HUES6 (cell line): ENCODE measurements around the gene ACVR2B.

Experiments
- H3K27ac ChIP-seq: 2 replicates; pipeline ENCODE4 v1.7.0; 2013; ENCODE audit warnings: low read depth, mild to moderate bottlenecking, low read length, inconsistent platforms
- H3K27me3 ChIP-seq: 2 replicates; pipeline ENCODE4 v1.6.1; 2013; ENCODE audit warnings: low read length; ENCODE audit not compliant: control insufficient read depth, insufficient read depth
- H3K36me3 ChIP-seq: 2 replicates; pipeline ENCODE4 v1.6.1; 2013; ENCODE audit warnings: low read length; ENCODE audit not compliant: control insufficient read depth, insufficient read depth
- H3K4me1 ChIP-seq: 2 replicates; pipeline ENCODE4 v1.6.1; 2013; ENCODE audit warnings: low read length; ENCODE audit not compliant: control insufficient read depth, insufficient read depth
- H3K4me3 ChIP-seq: 2 replicates; pipeline ENCODE4 v1.5.1; 2013; ENCODE audit warnings: low read depth, low read length
- H3K9ac ChIP-seq: one replicate; pipeline ENCODE4 v1.6.1; 2013; ENCODE audit warnings: mild to moderate bottlenecking, low read length
- H3K9me3 ChIP-seq: 2 replicates; pipeline ENCODE4 v1.6.1; 2013; ENCODE audit warnings: low read depth, low read length; ENCODE audit not compliant: control insufficient read depth, insufficient read depth

ACVR2B gene

DNA sequence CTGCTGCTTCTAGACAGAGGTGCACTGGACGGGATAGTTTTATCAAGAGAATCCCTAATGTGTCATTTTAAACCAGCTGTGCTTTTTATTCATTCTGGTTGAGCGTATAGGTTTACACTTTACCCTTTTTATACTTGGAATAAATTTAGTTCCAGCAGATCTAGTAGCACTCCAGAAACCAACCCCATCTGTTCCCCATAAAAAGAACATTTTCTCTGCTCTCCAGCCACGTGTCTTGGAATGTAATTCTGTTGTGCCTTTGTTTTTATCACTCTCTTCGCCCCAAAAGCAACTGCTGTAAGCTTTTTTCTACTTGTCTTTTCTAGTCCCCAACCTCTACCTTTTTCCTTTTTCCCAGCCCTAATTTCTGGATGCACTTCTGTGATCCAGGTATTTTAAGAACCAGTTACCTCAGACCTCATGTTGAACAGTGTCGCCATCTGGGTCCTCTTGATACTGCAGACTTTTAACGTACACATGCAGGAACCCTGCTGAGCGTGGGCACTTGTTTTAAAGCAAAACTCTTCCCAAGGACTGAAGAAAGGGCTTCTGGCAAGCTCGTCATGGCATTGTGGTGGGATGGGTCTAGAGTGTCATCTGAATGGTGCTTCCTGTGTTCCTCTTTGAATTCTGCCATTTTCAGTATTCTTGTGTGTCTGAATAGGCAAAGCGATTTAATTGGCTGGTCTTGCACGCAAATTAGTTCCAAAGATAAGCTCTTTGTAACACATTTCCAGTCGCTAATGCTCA, 36.8 kb downstream of the ACVR2B start:
- Histone ChIP-seq H3K27ac (no peak overlapping the region), H3K9ac (no peak overlapping the region), H3K36me3 (peaks cover 6% of the 10 kb centered on the region; the same call in 1 of the 2 replicates), H3K9me3 (no peaks in the 10 kb centered on the region), H3K27me3 (no peaks in the 10 kb centered on the region), H3K4me3 (no peak overlapping the region), H3K4me1 (no peaks in the 10 kb centered on the region)

DNA sequence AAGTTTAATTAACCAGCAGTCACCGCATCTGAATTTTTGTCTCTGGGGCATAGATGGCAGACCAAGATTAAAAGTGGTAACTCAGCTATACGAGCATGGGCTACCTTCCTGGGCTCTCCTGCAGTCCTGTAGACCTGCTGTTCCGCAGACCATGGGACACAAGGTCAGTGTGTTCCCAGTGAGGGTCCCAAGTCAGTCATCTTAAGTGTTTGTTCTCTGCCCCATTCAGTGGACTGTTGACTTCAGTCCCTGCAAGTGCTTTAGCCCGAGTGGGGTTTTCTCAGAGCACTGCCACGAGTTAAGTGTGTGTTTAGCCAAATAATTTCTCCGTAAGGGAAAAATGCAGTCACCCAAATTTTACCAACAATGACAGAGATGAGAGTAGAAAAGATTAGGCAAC, 37.5 kb downstream of the ACVR2B start:
- Histone ChIP-seq H3K9me3 (no peaks in the 10 kb centered on the region), H3K9ac (no peak overlapping the region), H3K36me3 (peaks cover 6% of the 10 kb centered on the region; the same call in 1 of the 2 replicates), H3K4me1 (no peaks in the 10 kb centered on the region), H3K27ac (no peak overlapping the region), H3K27me3 (no peaks in the 10 kb centered on the region), H3K4me3 (no peak overlapping the region)

DNA sequence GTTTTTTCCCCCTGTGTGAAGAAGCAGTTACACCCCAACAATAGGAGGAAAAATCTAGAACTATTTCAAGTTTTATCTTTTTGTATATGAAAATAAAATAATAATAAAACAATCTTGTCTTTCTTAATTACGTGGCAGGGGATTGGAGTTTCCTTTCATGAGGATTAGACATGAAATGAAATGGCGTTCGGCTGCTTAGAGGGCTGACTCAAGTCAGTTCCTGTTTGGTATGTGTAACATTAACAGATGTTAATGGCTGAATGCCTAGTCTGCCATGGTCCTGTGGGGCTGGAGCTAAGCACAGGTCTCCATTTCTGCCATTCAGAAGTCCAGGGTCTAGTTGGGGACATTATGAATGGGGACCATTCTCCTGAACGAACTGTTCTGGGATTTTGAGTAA, 39.3 kb downstream of the ACVR2B start:
- Histone ChIP-seq H3K36me3 (no peaks in the 10 kb centered on the region; the same call in 1 of the 2 replicates), H3K9me3 (no peaks in the 10 kb centered on the region), H3K27ac (no peak overlapping the region), H3K27me3 (no peaks in the 10 kb centered on the region), H3K4me1 (peaks cover 3% of the 10 kb centered on the region; the same call in 1 of the 2 replicates), H3K9ac (no peak overlapping the region), H3K4me3 (no peak overlapping the region)

DNA sequence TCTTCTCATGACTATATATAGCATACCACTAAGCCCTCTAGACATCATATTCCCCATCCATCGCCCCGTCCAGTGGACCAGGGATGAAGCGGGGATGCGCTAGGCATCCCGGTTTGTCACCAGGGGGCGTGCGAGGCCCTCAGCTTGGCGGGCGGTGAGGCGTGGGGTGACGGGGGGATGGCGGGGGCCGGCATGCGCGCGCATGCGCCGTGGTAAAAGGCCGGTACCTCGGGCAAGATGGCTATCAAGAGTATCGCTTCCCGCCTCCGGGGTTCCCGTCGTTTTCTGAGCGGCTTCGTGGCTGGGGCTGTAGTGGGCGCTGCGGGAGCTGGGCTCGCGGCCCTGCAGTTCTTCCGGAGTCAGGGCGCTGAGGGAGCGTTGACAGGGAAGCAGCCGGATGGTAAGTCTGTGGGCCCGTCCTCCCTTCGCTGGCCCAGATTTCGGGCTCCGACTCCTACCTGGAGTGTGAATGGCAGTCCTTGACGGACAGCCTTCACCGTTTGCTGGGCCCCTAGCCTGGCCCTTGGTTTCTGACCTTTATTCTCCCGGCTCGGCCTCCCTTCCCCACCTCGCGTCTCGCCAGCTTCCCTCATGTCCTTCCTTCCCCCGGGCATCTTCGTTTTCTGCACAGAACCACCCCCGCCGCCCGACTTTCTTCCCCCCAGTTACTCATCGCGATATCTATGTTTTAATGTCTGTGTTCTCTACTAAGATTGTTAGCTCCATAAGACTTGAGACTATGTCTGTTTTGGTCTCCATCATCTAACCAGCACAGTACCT, 42.6 kb downstream of the ACVR2B start, which contains the start of gene EXOG:
Gene EXOG (plus strand): TSS at position 210 of the 780 bp plus-strand sequence. CDS start 28 bp downstream, at position 238.
- no peaks in the 10 kb centered on the region for H3K9me3 ChIP-seq
- H3K27ac ChIP-seq = no peak within 1 kb of the TSS; the same call in 1 of the 2 replicates
- peaks cover 11% of the 10 kb centered on the region for H3K36me3 ChIP-seq
- H3K27me3 ChIP-seq = no peaks in the 10 kb centered on the region
- H3K4me1 ChIP-seq = peaks cover 3% of the 10 kb centered on the region; the same call in 1 of the 2 replicates
- peak within 1 kb of the TSS; percentile 78 for H3K9ac ChIP-seq
- H3K4me3 ChIP-seq = peak within 1 kb of the TSS; percentile 85

DNA sequence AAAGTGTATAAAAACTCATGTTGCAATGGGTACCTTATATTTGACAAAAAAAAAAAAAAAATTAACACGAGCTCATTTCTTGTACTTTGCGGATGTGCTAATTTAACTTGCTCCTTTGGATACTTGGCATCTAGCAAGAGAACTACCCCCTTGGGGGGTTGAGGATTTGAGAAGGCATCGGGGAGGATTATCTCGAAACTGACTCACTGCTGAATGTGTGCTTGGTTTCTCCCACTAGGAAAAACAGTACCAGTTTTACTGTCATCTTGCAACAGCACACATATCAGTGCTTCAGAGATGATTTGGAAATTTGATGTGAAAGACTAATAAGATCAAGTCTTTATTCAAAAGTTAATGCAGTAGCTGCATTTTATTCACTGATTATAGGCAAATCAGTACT, 43.3 kb downstream of the ACVR2B start:
- H3K9ac ChIP-seq = peak overlapping the region; percentile 78
- no peaks in the 10 kb centered on the region for H3K27me3 ChIP-seq
- peaks cover 3% of the 10 kb centered on the region; the same call in 1 of the 2 replicates for H3K4me1 ChIP-seq
- no peak overlapping the region for H3K27ac ChIP-seq
- H3K4me3 ChIP-seq = peak overlapping the region; percentile 85
- H3K9me3 ChIP-seq = no peaks in the 10 kb centered on the region
- H3K36me3 ChIP-seq = peaks cover 14% of the 10 kb centered on the region

DNA sequence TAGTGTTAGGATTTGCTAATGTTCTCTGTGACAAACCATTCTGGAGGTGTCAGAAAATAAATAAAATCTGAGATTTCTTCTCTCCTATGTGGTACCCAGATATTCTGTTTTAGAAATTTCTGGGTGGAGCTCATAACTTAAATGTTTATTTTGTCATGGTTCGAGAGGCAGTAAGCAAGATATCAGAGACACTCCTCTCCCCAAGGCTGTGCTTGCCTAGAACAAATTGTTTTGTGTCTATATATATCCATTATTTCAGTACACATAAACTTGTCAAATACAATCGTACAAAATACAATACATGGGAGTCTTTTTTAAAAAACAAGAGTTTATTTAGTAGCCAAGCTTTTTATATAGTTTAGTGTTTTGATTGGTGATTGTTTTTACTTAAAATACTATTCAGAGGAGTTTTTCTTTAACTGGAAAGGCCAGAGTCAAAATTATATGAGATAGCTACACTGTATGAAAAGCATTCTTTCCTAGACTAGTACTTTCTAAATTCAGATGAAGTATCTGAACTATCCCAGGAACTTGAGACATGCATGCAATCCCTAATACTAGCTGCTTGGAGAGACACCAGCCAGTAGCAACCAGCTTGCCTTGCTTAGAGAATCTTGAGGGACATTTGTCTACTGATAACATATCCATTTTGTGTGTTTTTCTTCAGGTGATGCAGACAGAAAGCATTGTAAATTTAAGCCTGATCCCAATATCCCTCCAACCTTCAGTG, 47.2 kb downstream of the ACVR2B start:
- H3K4me1 ChIP-seq = peaks cover 3% of the 10 kb centered on the region; the same call in 1 of the 2 replicates
- no peaks in the 10 kb centered on the region for H3K9me3 ChIP-seq
- H3K27ac ChIP-seq = no peak overlapping the region
- H3K9ac ChIP-seq = no peak overlapping the region
- no peak overlapping the region for H3K4me3 ChIP-seq
- no peaks in the 10 kb centered on the region for H3K27me3 ChIP-seq
- peaks cover 38% of the 10 kb centered on the region for H3K36me3 ChIP-seq

DNA sequence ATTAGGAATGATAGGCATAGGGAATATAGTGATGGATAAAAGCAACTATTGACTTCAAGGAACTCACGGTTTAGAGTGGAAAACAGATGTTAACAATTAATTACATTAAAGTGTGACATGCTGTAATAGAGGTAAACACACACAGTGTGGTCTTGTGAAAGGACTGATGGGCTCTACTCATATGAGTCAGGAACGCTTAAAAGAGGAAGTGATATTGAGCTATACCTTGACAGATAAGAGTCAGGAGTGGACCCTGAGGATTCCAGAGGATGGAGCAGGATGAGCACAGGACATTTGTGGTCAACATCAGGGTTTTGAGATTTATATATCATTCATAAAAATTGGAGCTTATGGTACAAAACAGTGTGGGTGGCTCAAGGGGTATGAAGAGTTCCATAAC, 53.4 kb downstream of the ACVR2B start:
- peaks cover 58% of the 10 kb centered on the region for H3K36me3 ChIP-seq
- H3K4me1 ChIP-seq = no peaks in the 10 kb centered on the region
- no peaks in the 10 kb centered on the region for H3K9me3 ChIP-seq
- H3K27me3 ChIP-seq = no peaks in the 10 kb centered on the region
- no peak overlapping the region for H3K9ac ChIP-seq
- H3K27ac ChIP-seq = no peak overlapping the region
- H3K4me3 ChIP-seq = no peak overlapping the region

DNA sequence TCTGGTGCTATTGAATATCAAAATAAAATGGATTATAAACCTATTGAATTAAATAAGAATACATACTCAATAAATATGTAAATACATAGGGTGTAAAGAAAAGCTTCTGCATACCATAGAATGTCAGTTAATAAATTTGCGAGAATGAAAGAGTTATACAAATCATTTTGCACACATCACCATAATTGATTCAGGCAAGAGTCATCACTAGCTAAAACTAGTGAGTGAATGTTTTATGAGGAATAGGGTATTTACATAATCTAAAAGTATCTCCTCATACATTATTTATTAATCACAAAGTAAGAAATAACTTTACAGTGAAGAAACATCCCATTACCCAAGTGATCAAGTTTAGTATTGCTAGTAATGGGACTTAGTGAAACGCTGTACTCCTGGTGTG, 56.0 kb downstream of the ACVR2B start:
- peaks cover 47% of the 10 kb centered on the region for H3K36me3 ChIP-seq
- H3K9ac ChIP-seq = no peak overlapping the region
- no peaks in the 10 kb centered on the region for H3K27me3 ChIP-seq
- H3K27ac ChIP-seq = no peak overlapping the region
- H3K4me3 ChIP-seq = no peak overlapping the region
- no peaks in the 10 kb centered on the region for H3K9me3 ChIP-seq
- H3K4me1 ChIP-seq = no peaks in the 10 kb centered on the region

DNA sequence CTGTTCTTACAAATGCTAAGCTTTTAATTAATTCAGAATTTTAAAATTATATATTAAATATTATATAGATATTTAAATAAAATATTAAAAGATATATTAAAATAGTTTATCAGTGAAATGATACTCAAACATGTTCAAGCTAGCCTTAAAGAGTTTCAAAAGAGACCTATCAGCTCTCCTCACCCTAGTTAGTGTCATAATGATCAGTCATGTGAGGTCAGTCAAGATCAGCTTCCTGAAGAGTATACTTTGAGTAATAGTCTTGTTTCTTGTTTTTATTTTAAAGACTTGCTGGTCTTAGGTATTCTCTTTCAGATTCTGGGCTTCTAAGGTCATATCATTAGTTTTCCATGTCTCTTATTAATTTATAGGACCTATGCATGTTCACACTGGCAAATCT, 56.9 kb downstream of the ACVR2B start:
- H3K27ac ChIP-seq = no peak overlapping the region
- no peaks in the 10 kb centered on the region for H3K27me3 ChIP-seq
- no peak overlapping the region for H3K9ac ChIP-seq
- no peak overlapping the region for H3K4me3 ChIP-seq
- no peaks in the 10 kb centered on the region for H3K4me1 ChIP-seq
- H3K9me3 ChIP-seq = no peaks in the 10 kb centered on the region
- H3K36me3 ChIP-seq = peaks cover 43% of the 10 kb centered on the region

DNA sequence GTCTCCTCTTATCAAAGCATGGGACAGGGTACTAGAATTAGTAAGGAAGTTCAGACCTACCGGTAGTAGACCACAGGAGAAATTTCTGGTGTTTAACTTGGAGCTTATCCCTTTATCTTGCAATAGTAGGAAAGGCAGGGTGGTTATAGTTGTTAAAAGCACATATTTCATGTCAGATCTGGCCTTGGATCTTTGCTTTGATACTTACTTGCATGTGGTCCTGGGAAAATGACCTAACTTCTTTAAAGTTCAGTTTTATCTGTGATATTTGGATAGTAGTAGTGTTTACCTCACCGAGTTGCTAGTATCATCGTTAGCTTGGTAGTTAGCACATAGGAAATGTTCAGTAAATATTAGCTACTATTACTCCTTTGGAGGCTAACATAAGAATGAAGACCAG, 57.9 kb downstream of the ACVR2B start:
- Histone ChIP-seq H3K9me3 (no peaks in the 10 kb centered on the region), H3K36me3 (peaks cover 39% of the 10 kb centered on the region), H3K27me3 (no peaks in the 10 kb centered on the region), H3K4me1 (no peaks in the 10 kb centered on the region), H3K27ac (no peak overlapping the region), H3K9ac (no peak overlapping the region), H3K4me3 (no peak overlapping the region)
